ENCODE measurements around the gene LTA4H. TPM values are rescaled to one million over a fixed set of nuclear protein-coding genes. Genes with fewer than 3 reads are reported as not detected.

Gene LTA4H
- total RNA-seq, 1 experiment from 2014 or later = 118 TPM

DNA sequence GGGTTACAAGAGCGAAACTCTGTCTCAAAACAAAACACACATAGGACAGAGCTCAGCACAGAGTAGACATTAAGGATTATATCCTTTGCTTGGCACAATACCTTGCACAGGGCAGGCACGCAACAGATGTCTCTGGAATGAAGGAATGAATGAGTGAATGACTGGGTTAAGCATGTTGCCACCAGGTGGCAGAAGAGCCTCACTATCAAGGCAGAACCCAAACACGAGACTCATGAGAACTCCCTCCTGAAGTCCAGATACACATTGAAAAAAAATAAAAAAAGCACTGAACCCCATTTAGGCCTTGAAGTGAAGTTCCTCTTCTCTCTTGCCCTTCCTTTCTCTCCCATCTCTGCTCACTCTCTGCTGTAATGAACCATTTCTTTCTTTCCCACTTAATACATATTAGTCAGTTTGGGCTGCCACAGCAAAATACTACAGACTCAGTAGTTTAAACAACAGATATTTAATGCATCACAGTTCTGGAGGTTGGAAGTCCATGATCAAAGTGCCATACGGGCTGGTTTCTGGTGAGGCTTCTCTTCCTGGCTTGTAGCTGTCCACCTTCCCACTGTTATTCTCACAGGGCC, 26.6 kb upstream of the LTA4H start:
- H2AFZ ChIP-seq = no peak overlapping the region
- no peaks in the 10 kb centered on the region for H3K9me3 ChIP-seq (ENCODE audit: insufficient read depth, low read depth)
- no peaks in the 10 kb centered on the region for H3K9me2 ChIP-seq (ENCODE audit: insufficient read depth)
- no peak overlapping the region for H3K4me3 ChIP-seq
- H3K4me2 ChIP-seq = no peak overlapping the region
- H3K27me3 ChIP-seq (ENCODE audit: insufficient read depth, low read depth) = no peaks in the 10 kb centered on the region
- no peak for TF ChIP-seq EZH2 (IDR thresholded peaks at IDR 0.05; ENCODE audit: low read depth)
- TF ChIP-seq, protein P1, sequence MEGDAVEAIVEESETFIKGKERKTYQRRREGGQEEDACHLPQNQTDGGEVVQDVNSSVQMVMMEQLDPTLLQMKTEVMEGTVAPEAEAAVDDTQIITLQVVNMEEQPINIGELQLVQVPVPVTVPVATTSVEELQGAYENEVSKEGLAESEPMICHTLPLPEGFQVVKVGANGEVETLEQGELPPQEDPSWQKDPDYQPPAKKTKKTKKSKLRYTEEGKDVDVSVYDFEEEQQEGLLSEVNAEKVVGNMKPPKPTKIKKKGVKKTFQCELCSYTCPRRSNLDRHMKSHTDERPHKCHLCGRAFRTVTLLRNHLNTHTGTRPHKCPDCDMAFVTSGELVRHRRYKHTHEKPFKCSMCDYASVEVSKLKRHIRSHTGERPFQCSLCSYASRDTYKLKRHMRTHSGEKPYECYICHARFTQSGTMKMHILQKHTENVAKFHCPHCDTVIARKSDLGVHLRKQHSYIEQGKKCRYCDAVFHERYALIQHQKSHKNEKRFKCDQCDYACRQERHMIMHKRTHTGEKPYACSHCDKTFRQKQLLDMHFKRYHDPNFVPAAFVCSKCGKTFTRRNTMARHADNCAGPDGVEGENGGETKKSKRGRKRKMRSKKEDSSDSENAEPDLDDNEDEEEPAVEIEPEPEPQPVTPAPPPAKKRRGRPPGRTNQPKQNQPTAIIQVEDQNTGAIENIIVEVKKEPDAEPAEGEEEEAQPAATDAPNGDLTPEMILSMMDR (conservative IDR thresholded peaks at IDR 0.05) = peak; percentile 89
- peak; percentile 69 to 72 for DNase-seq
- no peaks in the 10 kb centered on the region for H3K79me2 ChIP-seq (ENCODE audit: low read depth)
- BruUV-seq (replicated peaks) = no TSS peak
- POLR2A ChIA-PET (ENCODE audit: unreplicated experiment) = no interaction called here
- CTCF ChIA-PET = interaction anchor here (1.1 kb wide), 1 partner anchor 153 kb away, joined by 4 read pairs; no protein-coding TSS in a partner anchor
- H3K27ac ChIP-seq = 0 out of 2 replicates have a peak overlapping the region, but pooled peaks have one; percentile 14
- intact Hi-C loops (cut with micrococcal nuclease; ENCODE audit: unreplicated experiment) = loop anchor here (1.0 to 5.0 kb wide), 5 partner anchors 71 to 454 kb away; partner anchors contain the start of gene CDK17
- H4K20me1 ChIP-seq (ENCODE audit: insufficient read depth) = no peaks in the 10 kb centered on the region
- peaks cover 5% of the 10 kb centered on the region; the same call in 1 of the 2 replicates for H3F3A ChIP-seq (ENCODE audit: insufficient read depth, low read depth)
- peaks cover 9% of the 10 kb centered on the region; the same call in 1 of the 2 replicates for H3K4me1 ChIP-seq (replicated peaks; ENCODE audit: insufficient read depth)
- H3K36me3 ChIP-seq (ENCODE audit: low read depth) = no peaks in the 10 kb centered on the region

- Histone ChIP-seq H3K27me3 (ENCODE audit: insufficient read depth, low read depth) (no peaks in the 10 kb centered on the region), H4K20me1 (ENCODE audit: insufficient read depth) (no peaks in the 10 kb centered on the region), H3K79me2 (ENCODE audit: low read depth) (no peaks in the 10 kb centered on the region), H3K9me2 (ENCODE audit: insufficient read depth) (no peaks in the 10 kb centered on the region), H3K27ac (no peak overlapping the region), H3K9me3 (ENCODE audit: insufficient read depth, low read depth) (no peaks in the 10 kb centered on the region), H3K4me1 (replicated peaks; ENCODE audit: insufficient read depth) (0 out of 2 replicates have a peak, but pooled peaks cover 4% of the 10 kb centered on the region), H3K4me2 (no peak overlapping the region), H3F3A (ENCODE audit: insufficient read depth, low read depth) (no peaks in the 10 kb centered on the region), H3K36me3 (ENCODE audit: low read depth) (no peaks in the 10 kb centered on the region), H2AFZ (no peak overlapping the region), H3K4me3 (no peak overlapping the region)
- CTCF ChIA-PET = interaction anchor here (1.1 kb wide), 1 partner anchor 154 kb away, joined by 4 read pairs; no protein-coding TSS in a partner anchor
- TF ChIP-seq, protein P1 (conservative IDR thresholded peaks at IDR 0.05) = no peak
- no peak for TF ChIP-seq EZH2 (IDR thresholded peaks at IDR 0.05; ENCODE audit: low read depth)
- no peak for DNase-seq
- POLR2A ChIA-PET (ENCODE audit: unreplicated experiment) = interaction anchor here (0.5 kb wide), 1 partner anchor 219 kb away, joined by 4 read pairs; no protein-coding TSS in a partner anchor
- intact Hi-C loops (cut with micrococcal nuclease; ENCODE audit: unreplicated experiment) = loop anchor here (5.0 kb wide), 1 partner anchor 201 kb away; no protein-coding TSS in a partner anchor
- no TSS peak for BruUV-seq (replicated peaks)
Measured at GRCh38 chr12:96061323-96061722, 25.9 kb upstream of the LTA4H start.

- POLR2A ChIA-PET (ENCODE audit: unreplicated experiment) = no interaction called here
- CTCF ChIA-PET = no interaction called here
Measured at GRCh38 chr12:96060041-96060440, 24.7 kb upstream of the LTA4H start.

More at GRCh38 chr12:96060041-96060440, 24.7 kb upstream of the LTA4H start:
- H3K4me1 ChIP-seq (replicated peaks; ENCODE audit: insufficient read depth) = 0 out of 2 replicates have a peak, but pooled peaks cover 4% of the 10 kb centered on the region
- no peak overlapping the region for H3K27ac ChIP-seq
- TF ChIP-seq, protein P1 (conservative IDR thresholded peaks at IDR 0.05) = no peak
- TF ChIP-seq EZH2 (IDR thresholded peaks at IDR 0.05; ENCODE audit: low read depth) = no peak
- no peaks in the 10 kb centered on the region for H4K20me1 ChIP-seq (ENCODE audit: insufficient read depth)
- BruUV-seq (replicated peaks) = no TSS peak
- H3K79me2 ChIP-seq (ENCODE audit: low read depth) = no peaks in the 10 kb centered on the region
- no peak overlapping the region for H3K4me2 ChIP-seq
- no peaks in the 10 kb centered on the region for H3K36me3 ChIP-seq (ENCODE audit: low read depth)
- no peak overlapping the region for H2AFZ ChIP-seq
- intact Hi-C loops (cut with micrococcal nuclease; ENCODE audit: unreplicated experiment) = loop anchor here (5.0 kb wide), 1 partner anchor 202 kb away; no protein-coding TSS in a partner anchor
- no peaks in the 10 kb centered on the region for H3K9me3 ChIP-seq (ENCODE audit: insufficient read depth, low read depth)
- H3K27me3 ChIP-seq (ENCODE audit: insufficient read depth, low read depth) = no peaks in the 10 kb centered on the region
- no peaks in the 10 kb centered on the region for H3F3A ChIP-seq (ENCODE audit: insufficient read depth, low read depth)
- no peaks in the 10 kb centered on the region for H3K9me2 ChIP-seq (ENCODE audit: insufficient read depth)
- no peak for DNase-seq
- no peak overlapping the region for H3K4me3 ChIP-seq

Measured in PC-9 (cell line).